Endometrium (tissue), 2 donors: ENCODE results near the gene DYNLT2.
"Not testable (repeated sequence)": the region's sequence is repeated elsewhere in the genome, so short reads cannot be mapped to it uniquely, and the experiment has no call there.

ENCODE experiments used
- FAIRE-seq: peaks from 2 replicates; lab custom pipeline; 2012; peaks lifted over from hg19 to GRCh38; lab: Jason Lieb, UNC
- donor health status: control.
- donor health status: control.

Gene DYNLT2

GRCh38 chr6:169697115-169697514 lies 54.3 kb downstream of the DYNLT2 start:
- FAIRE-seq = not testable (repeated sequence)

GRCh38 chr6:169695131-169695530 lies 56.2 kb downstream of the DYNLT2 start:
- FAIRE-seq = no peak

- no peak for FAIRE-seq
Measured at GRCh38 chr6:169692516-169692915, 58.9 kb downstream of the DYNLT2 start.

- no peak for FAIRE-seq
Measured at GRCh38 chr6:169691260-169691659, 60.1 kb downstream of the DYNLT2 start.
